ENCODE data around the gene NF2.

Gene NF2

GRCh38 chr22:29702000-29702930 lies 98.8 kb downstream of the NF2 start:
- no peak for DNase-seq (ENCODE audit: low read depth in 2 of 2)

- no peak for DNase-seq (ENCODE audit: low read depth in 2 of 2)
These were observed 99.6 kb downstream of the NF2 start for GRCh38 chr22:29702931-29703501.

GRCh38 chr22:29703569-29704195 lies 100.2 kb downstream of the NF2 start:
- DNase-seq (ENCODE audit: low read depth in 2 of 2) = no peak

- no peak for DNase-seq (ENCODE audit: low read depth in 2 of 2)
These were observed 101.3 kb downstream of the NF2 start for GRCh38 chr22:29704528-29705285.

GRCh38 chr22:29705651-29706050 lies 102.2 kb downstream of the NF2 start:
- DNase-seq (ENCODE audit: low read depth in 2 of 2) = no peak

- no peak for DNase-seq (ENCODE audit: low read depth in 2 of 2)
These were observed 103.1 kb downstream of the NF2 start for GRCh38 chr22:29706486-29706885.

GRCh38 chr22:29707010-29707409 lies 103.6 kb downstream of the NF2 start:
- DNase-seq (ENCODE audit: low read depth in 2 of 2) = no peak

GRCh38 chr22:29707471-29707870 lies 104.0 kb downstream of the NF2 start:
- DNase-seq (ENCODE audit: low read depth in 2 of 2) = no peak

- DNase-seq (ENCODE audit: low read depth in 2 of 2) = no peak
These were observed 106.8 kb downstream of the NF2 start for GRCh38 chr22:29710193-29710592.

GRCh38 chr22:29710922-29711593 lies 107.6 kb downstream of the NF2 start:
- DNase-seq (ENCODE audit: low read depth in 2 of 2) = no peak

- DNase-seq (ENCODE audit: low read depth in 2 of 2) = no peak
These were observed 108.7 kb downstream of the NF2 start for GRCh38 chr22:29712119-29712518.

GRCh38 chr22:29713156-29713727 lies 109.8 kb downstream of the NF2 start:
- DNase-seq (ENCODE audit: low read depth in 2 of 2) = no peak

- DNase-seq (ENCODE audit: low read depth in 2 of 2) = no peak
These were observed 111.8 kb downstream of the NF2 start for GRCh38 chr22:29715240-29715639.

GRCh38 chr22:29715705-29716104 lies 112.3 kb downstream of the NF2 start:
- no peak for DNase-seq (ENCODE audit: low read depth in 2 of 2)

- no peak for DNase-seq (ENCODE audit: low read depth in 2 of 2)
These were observed 113.5 kb downstream of the NF2 start for GRCh38 chr22:29716814-29717545.

- DNase-seq (ENCODE audit: low read depth in 2 of 2) = no peak
These were observed 114.4 kb downstream of the NF2 start for GRCh38 chr22:29717789-29718188.

- DNase-seq (ENCODE audit: low read depth in 2 of 2) = no peak
These were observed 115.8 kb downstream of the NF2 start for GRCh38 chr22:29718949-29719898.

- no peak for DNase-seq (ENCODE audit: low read depth in 2 of 2)
These were observed 116.6 kb downstream of the NF2 start, which contains the start of gene CABP7 for GRCh38 chr22:29719899-29720645. CABP7 (plus strand) TSS chr22:29720003; CDS start chr22:29720425, 422 bp downstream.

Data from stimulated activated CD4-positive, alpha-beta T cell treated with anti-CD3 and anti-CD28 coated beads, Interleukin-12 subunit alpha, Interleukin-12 subunit beta, amount 100 ng/mL, for 24 hours (primary cell).